Measurements from ENCODE around the gene KIF2B.
"Not testable (repeated sequence)": the region's sequence is repeated elsewhere in the genome, so short reads cannot be mapped to it uniquely, and the experiment has no call there.

The KIF2B gene

GRCh38 chr17:53822764-53823163, at the start of gene KIF2B:
Gene KIF2B (plus strand): TSS chr17:53822927. CDS start chr17:53823034, 107 bp downstream.
- DNase-seq, result no peak

GRCh38 chr17:53780320-53780719, 42.4 kb upstream of the KIF2B start:
- DNase-seq, result no peak

GRCh38 chr17:53791551-53791950, 31.2 kb upstream of the KIF2B start:
- no peak for DNase-seq

- DNase-seq, result no peak
These were observed 30.3 kb upstream of the KIF2B start for GRCh38 chr17:53792451-53792850.

- DNase-seq, result no peak
These were observed 29.7 kb upstream of the KIF2B start for GRCh38 chr17:53792997-53793396.

GRCh38 chr17:53794875-53795274, 27.9 kb upstream of the KIF2B start:
- DNase-seq, result no peak

GRCh38 chr17:53796642-53797041, 26.1 kb upstream of the KIF2B start:
- DNase-seq, result no peak

- no peak for DNase-seq
These were observed 25.2 kb upstream of the KIF2B start for GRCh38 chr17:53797501-53797900.

GRCh38 chr17:53804437-53804836, 18.3 kb upstream of the KIF2B start:
- no peak for DNase-seq

GRCh38 chr17:53806473-53806872, 16.3 kb upstream of the KIF2B start:
- DNase-seq, result no peak

GRCh38 chr17:53807286-53807685, 15.4 kb upstream of the KIF2B start:
- DNase-seq, result no peak

- no peak for DNase-seq
These were observed 4.5 kb upstream of the KIF2B start for GRCh38 chr17:53818271-53818670.

GRCh38 chr17:53818929-53819328, 3.8 kb upstream of the KIF2B start:
- DNase-seq, result no peak

GRCh38 chr17:53819956-53820355, 2.8 kb upstream of the KIF2B start:
- DNase-seq, result no peak

- no peak for DNase-seq
These were observed 769 bp downstream of the KIF2B start for GRCh38 chr17:53823341-53824050.

GRCh38 chr17:53834771-53835170, 12.0 kb downstream of the KIF2B start:
- not testable (repeated sequence) for DNase-seq

GRCh38 chr17:53837131-53837530, 14.4 kb downstream of the KIF2B start:
- DNase-seq, result no peak

- DNase-seq, result no peak
These were observed 21.9 kb downstream of the KIF2B start for GRCh38 chr17:53844491-53845107.

GRCh38 chr17:53871128-53871527, 48.4 kb downstream of the KIF2B start:
- DNase-seq, result not testable (repeated sequence)

Data from NCI-H69 (cell line).